A549 (cell line): ENCODE data around the gene IGFBP5.

Experiments used
- CTCF ChIP-seq: fragments of >200 bp; sonication (Bioruptor Twin); formaldehyde crosslinking; IDR thresholded peaks from 3 replicates; pipeline ENCODE4 v1.5.1; 2016
- MAX ChIP-seq: IDR thresholded peaks from 2 replicates; pipeline ENCODE4 v1.6.1; 2012
- RFX5 ChIP-seq: fragments of 450-650 bp; IDR thresholded peaks from 2 replicates; pipeline ENCODE4 v1.7.1; 2014; ENCODE audit warnings: antibody characterized with exemption, mild to moderate bottlenecking, moderate library complexity

DNA sequence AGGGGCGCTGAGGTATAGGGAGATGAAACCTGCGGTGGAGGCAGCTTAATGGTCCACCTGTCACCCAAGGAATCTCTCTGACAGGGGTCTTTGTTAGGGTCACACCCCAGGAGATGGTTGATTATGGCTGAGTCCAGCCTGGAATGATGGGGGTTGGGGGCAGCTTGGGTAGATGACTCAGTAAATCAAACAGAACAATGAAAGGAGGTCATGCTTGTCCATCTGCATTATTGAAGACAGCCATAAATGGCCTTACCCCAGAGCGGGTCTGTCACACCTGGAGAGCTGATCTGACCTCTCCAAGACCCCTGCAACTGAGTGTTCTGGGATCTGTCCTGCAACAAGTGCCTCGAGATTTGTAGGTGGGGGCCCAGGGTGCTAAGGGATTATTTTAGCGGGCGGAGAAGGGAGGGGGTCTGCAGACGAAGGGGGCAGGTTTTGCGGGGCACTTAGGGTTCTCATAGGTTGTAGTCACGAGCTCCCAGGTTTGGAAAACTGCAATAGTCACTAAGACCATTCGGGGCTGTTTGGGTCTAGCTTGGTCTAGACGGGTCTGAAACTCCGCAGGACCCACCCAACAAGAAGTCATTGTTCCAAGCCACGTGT lies 62.9 kb downstream of the IGFBP5 start:
- TF ChIP-seq CTCF: no peak
- TF ChIP-seq MAX: no peak
- no peak for TF ChIP-seq RFX5
